Prostate gland (tissue), 2 donors: ENCODE results near the gene PLEKHH2.

Experiments
- POLR2A ChIP-seq: fragments of 450-650 bp; IDR thresholded peaks from one replicate; pipeline ENCODE4 v1.6.1; 2016; ENCODE audit warnings: antibody characterized with exemption, mild to moderate bottlenecking
- TF ChIP-seq, protein P1 (sequence below), 4 experiments: fragments of 200-600 bp in 2 of 4; fragments of 450-650 bp in 2 of 4; sonication (generic) in 2 of 4; IDR thresholded peaks; 1 replicate in 3 of 4; 2 replicates in 1 of 4; pipeline ENCODE4 v1.5.1; 2016 to 2019; ENCODE audit warnings: antibody characterized with exemption in 4 of 4, mild to moderate bottlenecking in 2 of 4, moderate library complexity in 2 of 4

DNA sequence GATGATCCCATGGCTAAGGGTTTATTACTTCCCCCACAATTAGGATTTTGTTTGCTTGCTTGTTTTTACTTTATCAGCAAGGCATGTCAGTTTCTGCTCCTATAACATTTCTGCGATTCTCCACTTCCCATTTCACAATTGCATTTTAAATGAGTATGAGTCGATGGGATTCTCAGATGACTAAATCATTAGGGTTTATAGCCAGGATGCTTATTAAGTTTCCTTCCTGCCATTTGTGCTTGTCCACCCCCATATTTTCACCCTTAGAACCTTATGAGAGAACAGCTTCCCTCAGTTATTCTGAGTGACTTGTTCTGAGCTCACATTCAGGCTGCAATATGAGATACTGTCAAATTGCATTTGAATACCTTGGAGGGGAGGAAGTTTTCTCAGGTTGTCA, 77.1 kb downstream of the PLEKHH2 start:
- TF ChIP-seq, protein P1, sequence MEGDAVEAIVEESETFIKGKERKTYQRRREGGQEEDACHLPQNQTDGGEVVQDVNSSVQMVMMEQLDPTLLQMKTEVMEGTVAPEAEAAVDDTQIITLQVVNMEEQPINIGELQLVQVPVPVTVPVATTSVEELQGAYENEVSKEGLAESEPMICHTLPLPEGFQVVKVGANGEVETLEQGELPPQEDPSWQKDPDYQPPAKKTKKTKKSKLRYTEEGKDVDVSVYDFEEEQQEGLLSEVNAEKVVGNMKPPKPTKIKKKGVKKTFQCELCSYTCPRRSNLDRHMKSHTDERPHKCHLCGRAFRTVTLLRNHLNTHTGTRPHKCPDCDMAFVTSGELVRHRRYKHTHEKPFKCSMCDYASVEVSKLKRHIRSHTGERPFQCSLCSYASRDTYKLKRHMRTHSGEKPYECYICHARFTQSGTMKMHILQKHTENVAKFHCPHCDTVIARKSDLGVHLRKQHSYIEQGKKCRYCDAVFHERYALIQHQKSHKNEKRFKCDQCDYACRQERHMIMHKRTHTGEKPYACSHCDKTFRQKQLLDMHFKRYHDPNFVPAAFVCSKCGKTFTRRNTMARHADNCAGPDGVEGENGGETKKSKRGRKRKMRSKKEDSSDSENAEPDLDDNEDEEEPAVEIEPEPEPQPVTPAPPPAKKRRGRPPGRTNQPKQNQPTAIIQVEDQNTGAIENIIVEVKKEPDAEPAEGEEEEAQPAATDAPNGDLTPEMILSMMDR (IDR thresholded peaks at IDR 0.05): no peak
- no peak for TF ChIP-seq POLR2A
